Measurements from ENCODE around the gene DST.

DNA sequence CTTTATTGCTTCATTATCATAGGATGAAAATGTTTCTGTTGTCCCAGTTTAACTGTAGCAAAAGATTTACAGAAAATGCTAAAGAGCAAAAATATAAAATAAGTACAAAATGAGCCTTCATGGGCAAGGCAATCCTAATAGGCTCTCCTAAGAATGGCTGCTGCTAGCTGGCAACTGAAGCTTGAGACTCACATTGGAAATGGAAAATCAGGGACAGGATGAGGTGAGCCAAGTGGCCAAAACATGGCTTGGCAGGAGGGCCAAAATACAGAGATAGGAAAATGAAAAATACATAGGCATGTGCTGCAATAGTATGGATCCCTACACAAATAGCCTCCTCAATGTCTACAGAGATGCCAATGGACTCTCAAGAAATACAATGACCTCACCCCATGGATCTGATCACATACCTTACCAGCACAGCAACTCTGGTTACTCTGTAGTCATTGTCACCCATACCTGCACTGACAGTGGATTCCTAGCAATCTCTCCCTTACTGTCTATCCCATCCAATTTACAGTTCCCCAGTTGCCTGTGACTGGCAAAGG, 105.4 kb downstream of the DST start:
- no peak for TF ChIP-seq CTCF (IDR thresholded peaks at IDR 0.05)
- TF ChIP-seq, protein P1, sequence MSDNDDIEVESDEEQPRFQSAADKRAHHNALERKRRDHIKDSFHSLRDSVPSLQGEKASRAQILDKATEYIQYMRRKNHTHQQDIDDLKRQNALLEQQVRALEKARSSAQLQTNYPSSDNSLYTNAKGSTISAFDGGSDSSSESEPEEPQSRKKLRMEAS (IDR thresholded peaks at IDR 0.05; ENCODE audit: low read depth): no peak
- TF ChIP-seq RFX5 (IDR thresholded peaks at IDR 0.05; ENCODE audit: low read length): no peak
- no peak for TF ChIP-seq EP300 (IDR thresholded peaks at IDR 0.05; ENCODE audit: borderline replicate concordance in 1 of 2, low read depth in 1 of 2, low read length in 1 of 2)
- no peak for TF ChIP-seq FOXJ3 (CRISPR knock-in tag; IDR thresholded peaks at IDR 0.05)
- TF ChIP-seq EZH2phosphoT487 (IDR thresholded peaks at IDR 0.05; ENCODE audit: borderline replicate concordance, low read depth): no peak
- no peak for TF ChIP-seq SIN3A (IDR thresholded peaks at IDR 0.05; ENCODE audit: borderline replicate concordance, low read depth, low read length)
- TF ChIP-seq POLR2AphosphoS5 (IDR thresholded peaks at IDR 0.05; ENCODE audit: low read depth, low read length): no peak
- TF ChIP-seq, protein P2, sequence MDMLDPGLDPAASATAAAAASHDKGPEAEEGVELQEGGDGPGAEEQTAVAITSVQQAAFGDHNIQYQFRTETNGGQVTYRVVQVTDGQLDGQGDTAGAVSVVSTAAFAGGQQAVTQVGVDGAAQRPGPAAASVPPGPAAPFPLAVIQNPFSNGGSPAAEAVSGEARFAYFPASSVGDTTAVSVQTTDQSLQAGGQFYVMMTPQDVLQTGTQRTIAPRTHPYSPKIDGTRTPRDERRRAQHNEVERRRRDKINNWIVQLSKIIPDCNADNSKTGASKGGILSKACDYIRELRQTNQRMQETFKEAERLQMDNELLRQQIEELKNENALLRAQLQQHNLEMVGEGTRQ (IDR thresholded peaks at IDR 0.05; ENCODE audit: borderline replicate concordance, low read depth, low read length): no peak

Data from SK-N-SH (cell line).